ENCODE data around the gene GCK. TPM values are rescaled to one million over a fixed set of nuclear protein-coding genes. Genes with fewer than 3 reads are reported as not detected.

GCK gene
- total RNA-seq = 0.36 and 1.1 TPM in 2 replicates

DNA sequence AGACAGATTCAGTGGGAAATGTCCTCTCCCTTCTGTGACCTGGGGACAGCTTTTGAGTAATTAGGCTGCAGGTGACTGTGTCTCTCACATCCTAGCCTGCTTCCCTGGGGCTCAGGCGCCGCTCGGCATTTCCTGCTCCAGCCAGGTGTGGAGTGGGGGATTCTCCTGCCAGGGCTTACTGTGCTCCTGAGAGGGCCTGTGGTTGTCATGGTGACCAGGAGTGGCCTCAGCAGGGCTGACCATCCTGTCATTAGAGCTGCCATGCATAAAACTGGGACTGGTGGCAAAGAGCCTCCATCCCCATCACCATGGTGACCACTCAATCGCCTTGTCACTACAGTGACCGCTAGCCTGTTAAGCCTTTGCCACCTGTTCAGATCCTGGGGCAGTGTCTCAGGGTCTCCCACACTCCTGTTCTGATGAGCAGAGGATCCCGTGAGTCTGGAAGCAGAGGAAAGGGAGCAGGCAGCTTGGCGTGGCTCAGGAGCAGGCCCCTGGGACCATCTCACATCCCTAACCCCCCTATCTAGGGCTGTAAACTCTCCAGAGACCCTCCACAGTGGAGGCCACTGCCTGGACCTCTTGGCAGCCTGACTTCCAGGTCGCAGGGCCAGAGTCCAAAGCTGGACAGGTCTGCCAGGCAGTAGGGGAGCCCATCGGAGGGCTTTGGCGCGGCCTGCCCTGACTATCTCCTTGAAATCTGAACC is at the start of gene GCK:
TSS of gene GCK (minus strand) at position 154 of the 707 bp plus-strand sequence. CDS start 486 bp downstream, outside the sequence.

DNA sequence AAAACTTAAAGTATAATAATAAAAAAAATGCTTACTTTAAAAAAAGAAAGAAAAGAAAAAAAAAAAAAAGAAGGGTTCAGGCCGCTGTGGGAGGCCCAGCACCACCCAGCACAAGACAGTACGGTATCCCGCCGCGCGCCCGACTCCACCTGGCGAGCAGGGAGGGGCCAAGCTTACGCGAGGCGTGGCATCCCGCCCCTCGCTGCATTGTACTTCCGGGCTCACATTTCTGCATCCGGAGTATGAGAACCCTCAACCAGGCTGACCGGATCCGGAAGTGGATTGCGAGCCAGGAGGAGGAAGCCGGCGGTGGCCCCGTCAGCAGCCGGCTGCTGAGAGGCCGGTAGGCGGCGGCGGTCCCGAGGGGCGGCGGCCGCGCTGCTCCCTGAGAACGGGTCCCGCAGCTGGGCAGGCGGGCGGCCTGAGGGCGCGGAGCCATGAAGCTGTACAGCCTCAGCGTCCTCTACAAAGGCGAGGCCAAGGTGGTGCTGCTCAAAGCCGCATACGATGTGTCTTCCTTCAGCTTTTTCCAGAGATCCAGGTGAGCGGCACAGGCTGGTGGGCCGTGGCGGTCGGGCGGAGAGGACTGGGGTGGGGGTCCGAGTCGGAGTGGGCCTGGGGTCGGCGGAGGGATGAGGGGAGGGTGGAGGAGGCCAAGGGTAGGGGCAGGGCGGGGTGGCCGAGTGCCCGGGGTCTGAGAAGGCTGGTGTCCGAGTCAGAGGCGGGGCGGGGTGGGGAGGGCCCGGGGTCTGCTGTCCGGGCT is 11.6 kb upstream of the GCK start, which contains the start of gene YKT6:
TSS of gene YKT6 (plus strand) at position 280 of the 763 bp plus-strand sequence. CDS start at position 438, 158 bp downstream.

DNA sequence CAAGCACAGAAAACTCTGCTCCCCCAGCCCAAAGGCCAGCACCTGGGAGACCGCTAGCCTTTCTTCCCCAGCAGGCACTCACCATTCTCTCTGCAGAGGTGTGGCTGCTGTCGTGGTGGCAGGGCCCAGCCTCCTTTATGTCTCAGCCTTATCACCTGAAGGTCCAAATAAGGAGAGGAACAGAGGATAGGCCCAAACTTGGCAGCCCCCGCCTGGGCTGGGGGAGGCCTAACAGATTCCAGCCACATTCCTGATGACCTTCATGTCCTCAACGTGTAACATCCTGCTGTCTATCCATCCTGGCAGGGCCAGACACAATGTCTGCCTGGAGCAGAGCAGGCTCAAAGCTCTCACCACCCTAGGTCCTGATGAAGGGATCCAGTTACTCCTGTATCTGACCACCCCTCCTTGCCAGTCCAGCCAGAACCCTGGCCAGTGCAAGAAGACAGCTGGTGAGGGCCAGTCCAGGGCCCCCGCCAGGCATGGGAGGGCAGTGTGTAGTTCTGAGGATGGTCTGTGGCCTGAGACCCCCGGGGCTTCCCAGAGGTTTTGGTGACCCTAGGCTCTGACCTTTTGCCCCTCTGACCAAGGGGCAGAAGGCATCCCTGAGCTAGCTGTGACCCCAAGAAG is 47.9 kb downstream of the GCK start, which contains the start of gene MYL7:
TSS of gene MYL7 (minus strand) at position 112 of the 630 bp plus-strand sequence. CDS start at position 85, 27 bp downstream.

DNA sequence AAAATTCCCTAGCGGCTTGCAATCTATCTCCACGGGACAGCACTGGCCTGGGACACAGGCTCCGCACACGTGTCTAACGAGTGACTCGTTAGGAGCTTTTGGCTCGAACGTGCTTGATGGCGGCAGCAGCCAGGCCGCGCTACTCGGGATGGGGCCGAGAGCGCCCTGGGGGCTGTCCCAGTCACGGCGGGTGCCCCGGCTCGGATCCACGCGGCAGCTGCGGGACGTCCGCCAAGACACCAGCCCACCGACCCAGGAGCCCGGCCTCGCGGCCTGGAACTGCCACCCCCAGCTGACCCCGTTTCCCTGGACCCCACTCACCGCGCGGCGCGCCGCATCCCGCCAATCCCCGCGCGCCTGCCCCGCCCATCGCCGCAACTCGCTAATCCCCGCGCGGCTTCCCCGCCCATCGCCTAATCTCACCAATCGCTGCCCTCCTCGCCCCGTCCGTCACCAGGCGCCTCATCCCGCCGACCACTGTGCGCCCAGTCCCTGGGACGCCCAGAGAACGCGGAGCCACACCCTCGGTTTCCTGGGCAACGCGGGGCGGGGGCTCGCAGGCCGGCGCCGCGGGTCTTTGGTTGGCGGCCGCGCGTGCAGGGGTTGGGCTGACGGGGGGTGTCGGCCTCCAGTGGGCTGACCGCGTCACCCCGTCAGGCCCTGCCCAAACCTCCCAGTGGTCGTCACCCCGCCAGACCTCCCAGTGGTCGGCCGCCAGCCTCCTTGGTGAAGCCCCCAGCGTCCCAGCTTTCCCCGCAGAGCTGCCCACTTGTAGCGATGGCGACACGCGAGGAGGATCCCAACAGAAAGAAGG is 65.8 kb downstream of the GCK start, which contains the start of gene POLD2:
TSS of gene POLD2 (minus strand) at position 359 of the 814 bp plus-strand sequence. CDS start 1,495 bp downstream, outside the sequence.

DNA sequence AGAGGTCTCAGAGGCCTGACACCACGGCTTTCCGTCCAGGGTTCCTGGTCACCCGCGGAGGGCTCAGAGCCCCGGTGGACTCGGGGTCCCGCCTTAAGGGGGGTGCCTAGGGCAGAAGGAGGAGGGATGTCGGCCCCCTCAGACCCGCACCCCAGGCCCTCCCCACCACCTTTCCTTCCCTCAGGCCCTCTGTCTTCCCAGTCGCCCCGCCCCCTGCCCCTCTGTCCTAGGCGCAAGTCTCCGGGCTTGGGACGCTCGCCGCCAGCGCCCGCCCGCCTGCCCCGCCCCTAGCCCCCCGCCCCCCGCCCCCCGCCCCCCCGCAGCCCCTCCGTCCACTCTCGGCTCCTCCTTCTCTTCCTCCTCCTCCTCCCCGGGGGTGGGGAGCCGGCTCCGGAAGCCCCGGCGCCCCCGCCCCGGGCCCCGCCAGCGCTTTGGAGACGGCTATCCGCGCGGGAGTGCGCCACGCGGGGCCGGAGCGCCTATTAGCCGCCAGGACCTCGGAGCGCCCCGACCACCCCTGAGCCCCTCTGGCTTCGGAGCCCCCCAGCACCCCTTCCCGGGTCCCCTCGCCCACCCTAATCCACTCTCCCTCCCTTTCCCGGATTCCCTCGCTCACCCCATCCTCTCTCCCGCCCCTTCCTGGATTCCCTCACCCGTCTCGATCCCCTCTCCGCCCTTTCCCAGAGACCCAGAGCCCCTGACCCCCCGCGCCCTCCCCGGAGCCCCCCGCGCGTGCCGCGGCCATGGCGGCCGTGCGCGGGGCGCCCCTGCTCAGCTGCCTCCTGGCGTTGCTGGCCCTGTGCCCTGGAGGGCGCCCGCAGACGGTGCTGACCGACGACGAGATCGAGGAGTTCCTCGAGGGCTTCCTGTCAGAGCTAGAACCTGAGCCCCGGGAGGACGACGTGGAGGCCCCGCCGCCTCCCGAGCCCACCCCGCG is 85.0 kb downstream of the GCK start, which contains the start of gene AEBP1:
TSS of gene AEBP1 (plus strand) at position 423 of the 937 bp plus-strand sequence. CDS start at position 744, 321 bp downstream.

Small RNA genes within 50 kb of the gene (small RNA-seq; reads per million reads assigned to genes)
- gene RNA5SP230 = not detected

Other genes with a start within 250 kb of the GCK start
- gene SPDYE1, start 191.5 kb downstream of the GCK start, total RNA-seq = under 0.01 TPM in 1 of 2 replicates, not detected in the other
- gene DBNL, start 144.7 kb downstream of the GCK start, total RNA-seq = 144 and 156 TPM in 2 replicates
- 0.24 and 0.32 TPM in 2 replicates for gene PGAM2, start 123.9 kb downstream of the GCK start, total RNA-seq
- gene POLM, start 106.9 kb downstream of the GCK start, total RNA-seq = 27.0 and 28.9 TPM in 2 replicates
- gene AEBP1, start 85.1 kb downstream of the GCK start, total RNA-seq = 272 and 309 TPM in 2 replicates
- gene POLD2, start 65.9 kb downstream of the GCK start, total RNA-seq = 77.7 and 97.1 TPM in 2 replicates
- gene MYL7, start 48.1 kb downstream of the GCK start, total RNA-seq = not detected in 2 replicates
- gene YKT6, start 11.5 kb upstream of the GCK start, total RNA-seq = 117 and 121 TPM in 2 replicates
- gene CAMK2B, start 136.2 kb upstream of the GCK start, total RNA-seq = not detected in 2 replicates